H7 (cell line): ENCODE measurements around the gene ERN1. TPM values are rescaled to one million over a fixed set of nuclear protein-coding genes. Genes with fewer than 3 reads are reported as not detected.
A peak's percentile ranks its signal among the peaks of the same experiment; 100 is the strongest.

ENCODE experiments used
- DNase-seq: peaks from one replicate; pipeline ENCODE4 v3.0.0; 2012
- H3K27me3 ChIP-seq: 2 replicates; pipeline ENCODE4 v1.6.0; 2011; ENCODE audit warnings: mild to moderate bottlenecking, low read length; ENCODE audit not compliant: control insufficient read depth, insufficient read depth
- H3K36me3 ChIP-seq: replicated peaks from 2 replicates; pipeline ENCODE4 v1.5.1; 2011; ENCODE audit warnings: low read length; ENCODE audit not compliant: control insufficient read depth, insufficient read depth
- H3K4me3 ChIP-seq: 2 replicates; pipeline ENCODE4 v1.5.1; 2011; ENCODE audit warnings: low read depth, mild to moderate bottlenecking, control low read depth, low read length, moderate library complexity; ENCODE audit not compliant: insufficient read depth
- total RNA-seq: library from RNA; depleted of rRNA; stranded (reverse); fragments of >200 nt; shearing (Covaris generic); gene quantifications from 2 replicates; pipeline ENCODE4 v1.2.3, GENCODE V29; 2014

ERN1 gene
- total RNA-seq, 1 experiment from 2014 or later, result 1.8 TPM

DNA sequence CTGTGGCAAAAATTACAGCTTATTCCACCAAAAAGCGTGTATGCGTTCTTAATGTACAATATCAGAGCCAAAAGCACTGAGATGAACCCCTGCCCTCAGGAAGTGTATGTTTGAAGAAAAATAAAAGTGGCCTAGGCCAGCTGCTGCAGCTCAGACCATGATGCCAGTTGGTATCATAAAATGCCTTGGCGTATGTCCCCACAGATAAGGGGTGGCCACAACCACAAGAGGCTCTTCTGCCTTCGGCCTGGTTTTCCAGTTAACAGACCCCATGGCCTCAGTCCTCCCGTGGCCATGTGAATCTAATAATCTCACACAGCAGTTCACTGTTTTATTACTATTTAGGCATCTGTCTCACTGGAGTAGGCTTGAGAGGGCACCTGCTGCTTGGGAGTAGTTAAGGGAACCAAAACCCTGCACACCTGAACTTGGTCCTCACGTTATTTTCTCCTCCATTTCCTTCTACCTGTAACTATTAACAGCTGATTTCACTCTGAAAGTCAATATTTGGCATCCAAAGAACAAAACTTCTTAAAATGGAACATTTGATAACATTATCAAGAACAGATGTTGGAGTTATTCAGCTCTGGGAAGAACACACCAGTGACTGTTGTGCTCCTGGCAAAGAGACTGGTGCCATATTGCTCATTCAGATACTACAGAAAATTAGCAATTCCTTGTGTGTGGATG is 34.8 kb upstream of the ERN1 start:
- H3K4me3 ChIP-seq, result no peak overlapping the region
- peaks cover 2% of the 10 kb centered on the region for H3K36me3 ChIP-seq
- no peak for DNase-seq
- H3K27me3 ChIP-seq, result no peaks in the 10 kb centered on the region

DNA sequence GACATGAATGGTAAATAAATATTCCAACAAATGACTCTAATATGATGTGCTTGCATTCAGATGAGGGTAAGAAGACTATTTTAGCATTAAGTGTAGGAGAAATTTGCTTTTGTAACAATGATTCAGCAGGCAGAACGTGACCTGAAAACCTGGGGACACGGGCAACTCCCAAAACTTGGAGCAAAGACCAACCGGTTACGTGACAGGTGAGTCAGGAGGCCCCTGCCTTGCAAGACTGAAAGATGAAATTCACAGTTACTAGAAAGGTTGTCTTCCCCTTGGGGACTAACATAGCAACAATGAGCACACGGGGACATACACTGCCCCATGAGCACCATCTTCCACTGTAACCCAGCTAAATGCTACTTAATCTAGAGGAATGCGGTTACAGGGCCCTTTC is 33.5 kb upstream of the ERN1 start:
- Histone ChIP-seq H3K36me3 (peaks cover 2% of the 10 kb centered on the region), H3K4me3 (no peak overlapping the region), H3K27me3 (no peaks in the 10 kb centered on the region)
- no peak for DNase-seq

DNA sequence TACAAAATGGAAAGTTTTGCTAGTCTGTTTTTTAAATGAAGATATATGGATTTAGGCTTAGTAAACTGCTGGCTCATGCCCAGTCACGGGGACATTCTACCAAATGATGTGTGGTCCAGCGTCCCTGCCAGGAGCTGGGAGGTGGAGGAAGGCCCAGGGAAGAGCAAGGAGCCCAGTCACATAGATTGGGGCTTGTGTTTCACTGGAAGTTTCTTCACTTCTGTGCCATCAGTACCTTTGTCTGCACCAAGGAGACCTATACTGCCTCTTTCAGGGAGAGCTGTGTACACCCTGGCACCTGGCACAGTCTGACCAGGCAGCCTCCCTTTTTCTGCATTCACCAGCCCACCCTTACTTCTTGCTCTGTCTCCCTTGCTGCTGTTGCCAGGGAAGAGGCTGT is 32.6 kb upstream of the ERN1 start:
- DNase-seq, result no peak
- no peaks in the 10 kb centered on the region for H3K27me3 ChIP-seq

GRCh38 chr17:64161380-64162176 is 31.6 kb upstream of the ERN1 start:
- no peaks in the 10 kb centered on the region for H3K36me3 ChIP-seq
- no peak overlapping the region for H3K4me3 ChIP-seq
- no peak for DNase-seq
- H3K27me3 ChIP-seq, result no peaks in the 10 kb centered on the region

More for the DNA sequence above, 32.6 kb upstream of the ERN1 start:
- Histone ChIP-seq H3K36me3 (peaks cover 2% of the 10 kb centered on the region), H3K4me3 (no peak overlapping the region)

GRCh38 chr17:64160378-64160777 is 30.4 kb upstream of the ERN1 start:
- Histone ChIP-seq H3K36me3 (no peaks in the 10 kb centered on the region), H3K4me3 (no peak overlapping the region), H3K27me3 (no peaks in the 10 kb centered on the region)
- no peak for DNase-seq

GRCh38 chr17:64158831-64159590 is 29.1 kb upstream of the ERN1 start:
- Histone ChIP-seq H3K27me3 (no peaks in the 10 kb centered on the region), H3K4me3 (no peak overlapping the region), H3K36me3 (no peaks in the 10 kb centered on the region)
- no peak for DNase-seq

DNA sequence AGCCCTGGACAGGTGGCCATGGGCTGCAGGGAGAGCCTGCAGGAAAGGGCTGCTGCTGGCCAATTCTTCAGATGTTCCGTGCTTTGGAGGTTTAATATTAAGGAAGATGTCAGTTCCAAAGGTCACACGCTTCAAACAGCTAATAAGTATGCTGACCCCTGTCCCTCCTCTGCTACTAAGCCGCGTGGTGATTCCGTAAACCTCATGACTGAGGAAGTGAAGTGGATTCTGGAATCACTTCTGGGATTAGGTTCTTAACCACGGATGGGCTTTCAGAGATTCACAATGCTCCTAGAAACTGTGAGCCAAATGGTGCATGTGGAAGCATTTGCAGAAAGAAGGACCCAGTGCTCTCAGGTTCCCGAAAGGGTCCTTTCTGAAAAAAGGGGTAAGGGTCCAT is 28.5 kb upstream of the ERN1 start:
- no peak overlapping the region for H3K4me3 ChIP-seq
- no peaks in the 10 kb centered on the region for H3K27me3 ChIP-seq
- H3K36me3 ChIP-seq, result no peaks in the 10 kb centered on the region
- DNase-seq, result no peak

- H3K36me3 ChIP-seq, result no peaks in the 10 kb centered on the region
- no peak overlapping the region for H3K4me3 ChIP-seq
- H3K27me3 ChIP-seq, result no peaks in the 10 kb centered on the region
- DNase-seq, result peak; percentile 50
These were observed 27.8 kb upstream of the ERN1 start for GRCh38 chr17:64157669-64158180.

DNA sequence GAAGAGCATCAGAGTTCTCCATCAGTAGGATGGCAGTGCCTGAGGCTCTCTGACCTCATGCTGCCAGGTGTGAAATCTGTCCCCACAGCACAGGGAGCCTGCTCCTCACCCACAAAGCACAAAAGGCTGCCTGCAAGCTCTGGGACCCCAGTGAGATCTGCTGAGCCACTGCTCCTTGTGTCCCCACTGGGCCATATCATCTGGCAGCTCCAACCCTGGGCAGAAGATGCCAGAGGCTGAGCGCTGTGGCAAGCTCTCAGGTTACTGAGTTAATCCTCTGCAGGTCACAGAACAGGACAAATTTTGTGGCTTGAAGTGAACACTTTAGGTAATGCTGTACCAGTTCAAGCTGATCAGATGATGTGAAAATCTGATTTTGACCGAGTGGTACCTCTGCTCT is 26.7 kb upstream of the ERN1 start:
- DNase-seq, result no peak
- H3K27me3 ChIP-seq, result no peaks in the 10 kb centered on the region
- no peak overlapping the region for H3K4me3 ChIP-seq
- no peaks in the 10 kb centered on the region for H3K36me3 ChIP-seq

GRCh38 chr17:64155751-64156544 is 26.0 kb upstream of the ERN1 start:
- no peaks in the 10 kb centered on the region for H3K36me3 ChIP-seq
- no peak overlapping the region for H3K4me3 ChIP-seq
- peak; percentile 27 for DNase-seq
- no peaks in the 10 kb centered on the region for H3K27me3 ChIP-seq

GRCh38 chr17:64155129-64155528 is 25.2 kb upstream of the ERN1 start:
- Histone ChIP-seq H3K36me3 (no peaks in the 10 kb centered on the region), H3K4me3 (no peak overlapping the region), H3K27me3 (no peaks in the 10 kb centered on the region)
- DNase-seq, result no peak

DNA sequence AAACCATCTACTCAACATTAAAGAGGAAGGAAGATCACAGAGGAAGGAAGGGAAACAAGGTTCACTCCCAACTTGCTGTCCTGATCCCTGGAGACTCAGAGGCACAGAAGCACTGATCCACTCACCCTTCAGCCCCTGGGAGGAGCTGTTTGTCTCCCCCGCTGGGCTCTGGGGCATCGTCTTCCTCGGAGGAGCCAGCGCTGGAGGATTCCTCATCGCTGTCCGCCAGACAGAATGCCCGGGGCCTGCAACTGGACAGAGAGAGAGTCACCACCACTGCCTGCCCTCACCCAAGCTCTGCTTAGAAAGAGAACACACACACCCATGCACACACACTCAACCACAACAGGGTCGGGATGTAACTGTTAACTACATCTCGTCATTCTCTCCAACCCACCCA is 24.8 kb upstream of the ERN1 start:
- Histone ChIP-seq H3K36me3 (no peaks in the 10 kb centered on the region), H3K4me3 (no peak overlapping the region), H3K27me3 (no peaks in the 10 kb centered on the region)
- DNase-seq, result peak; percentile 58

DNA sequence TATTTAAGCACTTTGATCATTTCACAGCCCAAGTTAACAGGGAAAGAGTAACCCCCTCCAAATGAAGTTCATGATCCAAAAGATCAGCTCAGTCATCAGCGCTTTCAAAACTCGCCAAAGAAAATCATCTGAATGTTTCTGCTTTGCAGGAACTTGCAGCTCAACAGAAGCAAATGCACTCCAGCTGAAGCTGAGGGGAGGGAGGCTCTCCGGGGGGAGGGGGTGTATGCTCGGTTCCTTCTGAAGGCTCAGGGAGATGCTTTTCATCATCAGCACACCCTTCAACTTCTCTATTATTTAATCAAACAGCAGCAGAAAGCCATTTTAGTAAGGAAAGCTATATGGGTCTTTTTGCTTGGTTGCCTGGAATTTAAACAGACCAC is 24.4 kb upstream of the ERN1 start:
- H3K4me3 ChIP-seq, result no peak overlapping the region
- H3K27me3 ChIP-seq, result no peaks in the 10 kb centered on the region
- DNase-seq, result peak; percentile 32

More for the DNA sequence above, 24.4 kb upstream of the ERN1 start:
- no peaks in the 10 kb centered on the region for H3K36me3 ChIP-seq
